Measurements from ENCODE around the gene PREB. TPM values are rescaled to one million over a fixed set of nuclear protein-coding genes. Genes with fewer than 3 reads are reported as not detected.

Gene PREB
- total RNA-seq, 1 experiment from 2014 or later: 102 TPM

Other genes with a start within 250 kb of the PREB start
- 25.9 and 33.5 TPM in 2 replicates for gene MAPRE3, start 164.0 kb downstream of the PREB start, total RNA-seq (2014; rRNA removed; shearing (Covaris generic); ENCODE audit: low replicate concordance)
- 104 and 106 TPM in 2 replicates for gene TMEM214, start 101.7 kb downstream of the PREB start, total RNA-seq (2014; rRNA removed; shearing (Covaris generic); ENCODE audit: low replicate concordance)
- gene AGBL5, start 83.0 kb downstream of the PREB start, total RNA-seq (2014; rRNA removed; shearing (Covaris generic); ENCODE audit: low replicate concordance): 41.8 and 54.5 TPM in 2 replicates
- gene OST4, start 63.0 kb downstream of the PREB start, total RNA-seq (2014; rRNA removed; shearing (Covaris generic); ENCODE audit: low replicate concordance): 676 and 788 TPM in 2 replicates
- gene EMILIN1, start 56.0 kb downstream of the PREB start, total RNA-seq (2014; rRNA removed; shearing (Covaris generic); ENCODE audit: low replicate concordance): 0.07 and 0.58 TPM in 2 replicates
- 3.2 and 4.8 TPM in 2 replicates for gene KHK, start 47.9 kb downstream of the PREB start, total RNA-seq (2014; rRNA removed; shearing (Covaris generic); ENCODE audit: low replicate concordance)
- gene CGREF1, start 15.5 kb downstream of the PREB start, total RNA-seq (2014; rRNA removed; shearing (Covaris generic); ENCODE audit: low replicate concordance): 7.1 and 10.3 TPM in 2 replicates
- 0.78 TPM in 1 of 2 replicates, not detected in the other for gene ABHD1, start 10.8 kb downstream of the PREB start, total RNA-seq (2014; rRNA removed; shearing (Covaris generic); ENCODE audit: low replicate concordance)
- not detected in 2 replicates for gene PRR30, start 4.8 kb upstream of the PREB start, total RNA-seq (2014; rRNA removed; shearing (Covaris generic); ENCODE audit: low replicate concordance)
- gene TCF23, start 14.4 kb upstream of the PREB start, total RNA-seq (2014; rRNA removed; shearing (Covaris generic); ENCODE audit: low replicate concordance): not detected in 2 replicates
- 284 and 308 TPM in 2 replicates for gene ATRAID, start 77.4 kb upstream of the PREB start, total RNA-seq (2014; rRNA removed; shearing (Covaris generic); ENCODE audit: low replicate concordance)
- 15.4 and 15.9 TPM in 2 replicates for gene SLC5A6, start 77.6 kb upstream of the PREB start, total RNA-seq (2014; rRNA removed; shearing (Covaris generic); ENCODE audit: low replicate concordance)
- 34.9 and 37.0 TPM in 2 replicates for gene CAD, start 82.7 kb upstream of the PREB start, total RNA-seq (2014; rRNA removed; shearing (Covaris generic); ENCODE audit: low replicate concordance)
- gene SLC30A3, start 128.4 kb upstream of the PREB start, total RNA-seq (2014; rRNA removed; shearing (Covaris generic); ENCODE audit: low replicate concordance): not detected in 2 replicates
- not detected in 2 replicates for gene DNAJC5G, start 140.8 kb upstream of the PREB start, total RNA-seq (2014; rRNA removed; shearing (Covaris generic); ENCODE audit: low replicate concordance)
- gene TRIM54, start 147.8 kb upstream of the PREB start, total RNA-seq (2014; rRNA removed; shearing (Covaris generic); ENCODE audit: low replicate concordance): not detected in 2 replicates
- gene UCN, start 173.8 kb upstream of the PREB start, total RNA-seq (2014; rRNA removed; shearing (Covaris generic); ENCODE audit: low replicate concordance): 2.2 and 5.3 TPM in 2 replicates
- gene MPV17, start 188.5 kb upstream of the PREB start, total RNA-seq (2014; rRNA removed; shearing (Covaris generic); ENCODE audit: low replicate concordance): 76.2 and 94.1 TPM in 2 replicates
- 68.2 and 70.7 TPM in 2 replicates for gene GTF3C2, start 222.1 kb upstream of the PREB start, total RNA-seq (2014; rRNA removed; shearing (Covaris generic); ENCODE audit: low replicate concordance)
- 23.5 and 43.0 TPM in 2 replicates for gene EIF2B4, start 235.7 kb upstream of the PREB start, total RNA-seq (2014; rRNA removed; shearing (Covaris generic); ENCODE audit: low replicate concordance)
- 307 and 358 TPM in 2 replicates for gene SNX17, start 236.0 kb upstream of the PREB start, total RNA-seq (2014; rRNA removed; shearing (Covaris generic); ENCODE audit: low replicate concordance)
- gene ZNF513, start 246.1 kb upstream of the PREB start, total RNA-seq (2014; rRNA removed; shearing (Covaris generic); ENCODE audit: low replicate concordance): 12.3 and 19.0 TPM in 2 replicates